Stimulated activated CD4-positive, alpha-beta T cell treated with anti-CD3 and anti-CD28 coated beads, Interleukin-2, amount 100 ng/mL, for 48 hours (primary cell): ENCODE data around the gene C9orf57.
"Not testable (repeated sequence)": the region's sequence is repeated elsewhere in the genome, so short reads cannot be mapped to it uniquely, and the experiment has no call there.

Experiments used
- DNase-seq, 2 donors: peaks; one replicate each; pipeline ENCODE4 v3.0.0-alpha.2; 2020

Gene C9orf57

DNA sequence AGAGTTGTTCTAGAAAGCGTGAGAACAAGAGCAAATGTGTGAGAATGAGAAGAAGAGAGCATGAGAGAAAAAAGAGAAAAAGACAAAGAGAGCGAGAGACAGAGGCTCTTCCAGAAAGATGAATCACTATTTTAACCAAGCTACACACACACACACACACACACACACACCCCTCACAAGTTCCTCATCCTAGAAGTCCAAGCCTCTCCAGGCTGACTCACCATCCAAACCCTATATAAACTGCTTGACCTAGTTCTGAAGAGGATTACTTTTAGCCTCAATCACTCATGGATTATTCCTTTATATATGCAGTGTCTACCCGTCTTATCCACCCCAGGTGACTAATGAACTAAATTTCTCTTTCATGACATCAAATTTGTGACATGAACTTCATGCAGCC is 37.6 kb downstream of the C9orf57 start:
- no peak for DNase-seq

DNA sequence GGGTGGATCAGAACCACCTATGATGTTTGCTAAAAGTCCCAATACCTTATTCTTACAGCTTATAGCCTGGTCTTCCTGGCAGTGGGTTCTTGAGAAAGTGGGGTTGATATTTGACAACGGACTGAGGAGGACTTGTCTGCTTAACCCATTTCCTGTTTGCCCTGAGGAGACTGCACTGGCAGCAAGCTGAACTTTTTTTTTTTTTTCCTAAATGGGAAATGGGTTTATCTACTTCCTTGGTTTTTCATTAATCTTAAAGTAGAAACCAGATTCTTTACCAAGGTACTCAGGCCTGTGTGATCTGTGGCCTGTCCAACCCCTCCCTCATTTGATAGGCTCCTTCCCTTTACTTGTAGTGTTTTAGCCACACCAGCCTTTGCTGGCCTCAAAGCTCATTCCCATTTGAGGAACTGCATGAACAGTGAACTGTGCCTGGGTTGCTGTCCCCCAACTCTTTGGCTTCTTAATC is 47.1 kb downstream of the C9orf57 start:
- DNase-seq, result no peak

DNA sequence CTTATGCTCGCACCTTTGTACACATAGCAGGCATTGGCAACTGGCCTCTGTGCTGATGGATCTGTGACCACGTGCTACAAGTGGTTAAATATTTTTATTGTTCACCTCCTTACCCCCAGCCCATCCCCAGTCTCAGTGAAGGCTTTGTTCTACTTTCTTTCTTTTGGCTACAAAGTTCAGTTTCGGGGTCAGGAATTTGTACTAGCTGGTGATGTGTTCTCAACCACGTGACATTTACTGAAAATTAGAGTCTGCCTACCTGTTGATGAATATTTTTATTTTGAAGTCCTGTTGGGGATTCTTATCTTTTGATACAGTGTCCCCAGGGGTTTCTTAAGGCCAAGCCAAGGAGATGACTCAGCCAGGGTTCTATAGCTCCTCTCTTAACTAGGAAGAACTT is 47.8 kb downstream of the C9orf57 start:
- no peak for DNase-seq

DNA sequence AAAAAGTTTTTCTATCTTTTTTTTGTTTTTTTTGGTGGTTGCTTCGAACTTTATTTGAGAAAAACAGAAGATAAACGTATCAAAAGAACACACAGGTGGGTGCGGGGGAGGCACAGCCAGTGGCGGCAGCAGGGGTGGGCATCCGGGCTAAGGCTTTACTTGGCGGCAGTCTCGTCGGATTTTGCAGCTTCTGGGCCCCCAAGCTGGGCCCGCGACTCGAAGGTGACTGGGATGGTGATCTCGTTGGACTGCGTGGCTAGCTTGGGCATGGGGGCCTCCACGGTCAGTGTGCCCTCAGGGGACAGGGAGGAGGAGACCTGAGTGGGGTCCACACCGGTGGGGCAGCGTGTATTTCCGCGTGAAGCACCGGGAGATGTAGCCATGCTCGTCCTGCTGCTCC is 52.7 kb downstream of the C9orf57 start:
- DNase-seq, result not testable (repeated sequence)

DNA sequence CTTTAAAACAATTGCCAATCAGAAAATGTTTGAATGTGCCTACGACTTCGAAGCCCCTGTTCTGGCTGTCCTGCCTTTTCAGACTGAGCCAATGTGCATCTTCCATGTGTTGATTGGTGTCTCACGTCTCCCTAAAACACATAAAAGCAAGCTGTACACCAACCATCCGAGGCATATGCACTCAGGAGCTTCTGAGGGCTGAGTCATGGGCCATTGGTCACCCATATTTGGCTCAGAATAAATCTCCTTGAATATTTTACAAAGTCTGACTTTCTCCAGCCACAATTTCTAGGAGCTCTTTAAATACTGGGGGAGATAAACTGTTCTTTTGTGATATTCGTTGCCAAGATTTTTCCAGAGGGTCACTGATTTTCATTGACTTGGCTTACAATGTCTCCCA is 53.9 kb downstream of the C9orf57 start:
- no peak for DNase-seq

DNA sequence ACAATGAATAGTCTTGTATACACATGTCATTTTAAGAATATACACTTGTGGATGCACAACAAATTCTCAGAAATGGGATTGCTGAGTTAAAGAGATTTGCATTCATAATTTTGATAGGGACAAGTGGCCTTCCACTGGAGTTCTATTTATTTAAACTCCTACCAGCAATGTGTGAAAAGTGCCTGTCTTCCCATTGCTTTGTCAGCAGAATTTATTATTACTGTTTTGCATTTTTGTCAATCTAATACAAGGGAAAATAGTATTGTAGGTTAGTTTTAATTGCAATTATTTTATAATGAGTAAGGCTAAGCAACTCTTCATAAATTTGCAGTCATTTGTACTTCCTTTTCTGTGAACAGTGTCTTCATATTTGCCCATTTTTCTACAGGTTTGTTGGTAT is 55.0 kb downstream of the C9orf57 start:
- DNase-seq, result no peak
